Endodermal cell (in vitro differentiated cells): ENCODE results near the gene CASQ2. TPM values are rescaled to one million over a fixed set of nuclear protein-coding genes. Genes with fewer than 3 reads are reported as not detected.

ENCODE experiments used
- DNase-seq: peaks from one replicate; pipeline ENCODE4 v3.0.0-alpha.2; 2017
- H3K27ac ChIP-seq: 2 replicates; pipeline ENCODE4 v1.5.1; 2013; ENCODE audit warnings: mild to moderate bottlenecking, low read depth, low read length, moderate library complexity
- H3K27me3 ChIP-seq: 2 replicates; pipeline ENCODE4 v1.6.1; 2013; ENCODE audit warnings: mild to moderate bottlenecking, low read length, moderate library complexity; ENCODE audit not compliant: insufficient read depth, control insufficient read depth, poor library complexity, severe bottlenecking
- H3K36me3 ChIP-seq: 2 replicates; pipeline ENCODE4 v1.7.0; 2013; ENCODE audit warnings: mild to moderate bottlenecking, low read length, moderate library complexity; ENCODE audit not compliant: control insufficient read depth, insufficient read depth
- H3K4me1 ChIP-seq: one replicate; pipeline ENCODE4 v1.7.0; 2013; ENCODE audit warnings: low read length; ENCODE audit not compliant: control insufficient read depth, insufficient read depth
- H3K4me3 ChIP-seq: 2 replicates; pipeline ENCODE4 v1.5.1; 2013; ENCODE audit warnings: mild to moderate bottlenecking, low read length, moderate library complexity
- H3K9ac ChIP-seq: 2 replicates; pipeline ENCODE4 v1.6.1; 2013; ENCODE audit warnings: mild to moderate bottlenecking, low read length, moderate library complexity; ENCODE audit not compliant: poor library complexity, severe bottlenecking; ENCODE audit errors: extremely low read depth
- H3K9me3 ChIP-seq: 2 replicates; pipeline ENCODE4 v1.6.1; 2013; ENCODE audit warnings: mild to moderate bottlenecking, low read length, moderate library complexity; ENCODE audit not compliant: control insufficient read depth
- H3K27ac Mint-ChIP-seq: 2 replicates; pipeline ENCODE4 v1.8.0; 2020; ENCODE audit warnings: mixed read lengths
- H3K27me3 Mint-ChIP-seq: 2 replicates; pipeline ENCODE4 v1.8.0; 2021; ENCODE audit warnings: mild to moderate bottlenecking, mixed read lengths; ENCODE audit not compliant: insufficient read depth
- H3K36me3 Mint-ChIP-seq: 2 replicates; pipeline ENCODE4 v1.8.0; 2020; ENCODE audit warnings: low read depth, mixed read lengths
- H3K4me1 Mint-ChIP-seq: 2 replicates; pipeline ENCODE4 v1.8.0; 2020; ENCODE audit warnings: mixed read lengths
- H3K4me3 Mint-ChIP-seq: 2 replicates; pipeline ENCODE4 v1.8.0; 2020; ENCODE audit warnings: mild to moderate bottlenecking, moderate library complexity, mixed read lengths
- H3K9me3 Mint-ChIP-seq: 2 replicates; pipeline ENCODE4 v1.8.0; 2020; ENCODE audit warnings: mild to moderate bottlenecking, mixed read lengths
- WGBS, 2 experiments: methylation state at CpG; one replicate each; pipeline versions ENCODE4 v1.1.5 to v1.1.7; 2013; ENCODE audit warnings: missing lambda C conversion rate in 2 of 2, mixed read lengths in 1 of 2; ENCODE audit not compliant: insufficient coverage in 1 of 2, insufficient read length in 1 of 2; 5-methylcytosine and 5-hydroxymethylcytosine counted together
- total RNA-seq, 2 donors: library from RNA; stranded (reverse); fragmentation: NEBNext Ultra II Directional in 1 of 2; extraction: Animal tissue kit (Norgen Biotek cat#: 25700) in 1 of 2; gene quantifications; 2 replicates in 1 of 2; 3 replicates in 1 of 2; pipeline ENCODE4 v1.2.1, GENCODE V29; 2021
- TF ChIP-seq, protein P1 (sequence below): fragments of 200-600 bp; sonication (generic); conservative IDR thresholded peaks from 2 replicates; pipeline ENCODE4 v1.5.0; 2021; ENCODE audit warnings: antibody characterized with exemption, mild to moderate bottlenecking

CASQ2 gene
- total RNA-seq, 2 donors from 2014 or later: not detected

DNA sequence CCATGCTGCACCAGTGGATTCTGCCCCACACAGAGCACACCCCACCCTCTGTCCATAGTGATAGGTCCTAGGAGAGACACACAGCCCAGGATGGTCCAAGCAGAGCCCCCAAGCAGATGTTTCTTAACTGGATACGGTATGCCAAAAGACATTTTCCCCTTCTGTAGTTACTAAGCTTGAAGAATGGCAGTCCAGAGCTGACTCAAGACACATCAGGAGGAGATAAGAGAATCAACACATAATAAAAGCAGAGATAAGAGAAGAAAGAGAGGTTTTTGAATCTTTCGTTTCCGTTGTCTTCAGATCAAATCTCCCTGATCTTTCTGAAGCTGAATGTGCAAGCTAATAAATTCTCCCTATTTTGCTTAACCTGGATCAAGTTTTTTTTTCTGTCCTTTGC lies 21.8 kb upstream of the CASQ2 start:
- 68 to 72% methylated on average over 2 to 3 of the region's 3 CpGs for WGBS, 2 experiments
- Mint-ChIP-seq H3K27ac (no peak overlapping the region), H3K4me3 (no peak overlapping the region), H3K36me3 (no peaks in the 10 kb centered on the region), H3K9me3 (peaks cover 6% of the 10 kb centered on the region), H3K4me1 (peaks cover 34% of the 10 kb centered on the region), H3K27me3 (no peaks in the 10 kb centered on the region)
- no peak overlapping the region for H3K27ac ChIP-seq
- H3K36me3 ChIP-seq: no peaks in the 10 kb centered on the region
- no peaks in the 10 kb centered on the region for H3K9me3 ChIP-seq
- no peak overlapping the region for H3K4me3 ChIP-seq
- H3K9ac ChIP-seq: no peak overlapping the region
- H3K27me3 ChIP-seq: no peaks in the 10 kb centered on the region
- TF ChIP-seq, protein P1, sequence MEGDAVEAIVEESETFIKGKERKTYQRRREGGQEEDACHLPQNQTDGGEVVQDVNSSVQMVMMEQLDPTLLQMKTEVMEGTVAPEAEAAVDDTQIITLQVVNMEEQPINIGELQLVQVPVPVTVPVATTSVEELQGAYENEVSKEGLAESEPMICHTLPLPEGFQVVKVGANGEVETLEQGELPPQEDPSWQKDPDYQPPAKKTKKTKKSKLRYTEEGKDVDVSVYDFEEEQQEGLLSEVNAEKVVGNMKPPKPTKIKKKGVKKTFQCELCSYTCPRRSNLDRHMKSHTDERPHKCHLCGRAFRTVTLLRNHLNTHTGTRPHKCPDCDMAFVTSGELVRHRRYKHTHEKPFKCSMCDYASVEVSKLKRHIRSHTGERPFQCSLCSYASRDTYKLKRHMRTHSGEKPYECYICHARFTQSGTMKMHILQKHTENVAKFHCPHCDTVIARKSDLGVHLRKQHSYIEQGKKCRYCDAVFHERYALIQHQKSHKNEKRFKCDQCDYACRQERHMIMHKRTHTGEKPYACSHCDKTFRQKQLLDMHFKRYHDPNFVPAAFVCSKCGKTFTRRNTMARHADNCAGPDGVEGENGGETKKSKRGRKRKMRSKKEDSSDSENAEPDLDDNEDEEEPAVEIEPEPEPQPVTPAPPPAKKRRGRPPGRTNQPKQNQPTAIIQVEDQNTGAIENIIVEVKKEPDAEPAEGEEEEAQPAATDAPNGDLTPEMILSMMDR: no peak
- H3K4me1 ChIP-seq: peaks cover 11% of the 10 kb centered on the region
- no peak for DNase-seq

DNA sequence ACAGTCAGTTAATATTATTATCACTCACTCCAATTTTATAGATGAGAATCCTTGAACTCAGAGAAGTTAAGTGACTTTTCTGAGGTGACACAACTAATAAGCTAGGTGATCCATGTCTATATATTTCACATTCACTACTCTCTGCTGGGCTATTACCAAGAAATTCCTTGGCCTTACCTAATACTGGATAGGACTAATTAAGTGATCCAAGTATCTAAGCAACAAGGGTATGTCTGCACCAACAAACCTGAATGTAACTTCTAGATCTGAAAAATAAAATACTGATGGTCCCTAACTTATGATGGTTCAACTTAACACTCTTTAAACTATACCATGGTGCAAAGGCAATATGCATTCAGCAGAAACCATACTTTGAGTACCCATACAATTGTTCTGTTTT lies 14.8 kb upstream of the CASQ2 start:
- DNase-seq: no peak
- H3K27ac ChIP-seq: no peak overlapping the region
- no peaks in the 10 kb centered on the region for H3K27me3 ChIP-seq
- Mint-ChIP-seq H3K27me3 (no peaks in the 10 kb centered on the region), H3K4me1 (peaks cover 10% of the 10 kb centered on the region), H3K27ac (peak overlapping the region; percentile 87), H3K36me3 (no peaks in the 10 kb centered on the region), H3K9me3 (peaks cover 10% of the 10 kb centered on the region), H3K4me3 (no peak overlapping the region)
- H3K4me1 ChIP-seq: peaks cover 9% of the 10 kb centered on the region
- TF ChIP-seq, protein P1: no peak
- no peaks in the 10 kb centered on the region for H3K36me3 ChIP-seq
- no peaks in the 10 kb centered on the region for H3K9me3 ChIP-seq
- H3K9ac ChIP-seq: no peak overlapping the region
- H3K4me3 ChIP-seq: no peak overlapping the region

DNA sequence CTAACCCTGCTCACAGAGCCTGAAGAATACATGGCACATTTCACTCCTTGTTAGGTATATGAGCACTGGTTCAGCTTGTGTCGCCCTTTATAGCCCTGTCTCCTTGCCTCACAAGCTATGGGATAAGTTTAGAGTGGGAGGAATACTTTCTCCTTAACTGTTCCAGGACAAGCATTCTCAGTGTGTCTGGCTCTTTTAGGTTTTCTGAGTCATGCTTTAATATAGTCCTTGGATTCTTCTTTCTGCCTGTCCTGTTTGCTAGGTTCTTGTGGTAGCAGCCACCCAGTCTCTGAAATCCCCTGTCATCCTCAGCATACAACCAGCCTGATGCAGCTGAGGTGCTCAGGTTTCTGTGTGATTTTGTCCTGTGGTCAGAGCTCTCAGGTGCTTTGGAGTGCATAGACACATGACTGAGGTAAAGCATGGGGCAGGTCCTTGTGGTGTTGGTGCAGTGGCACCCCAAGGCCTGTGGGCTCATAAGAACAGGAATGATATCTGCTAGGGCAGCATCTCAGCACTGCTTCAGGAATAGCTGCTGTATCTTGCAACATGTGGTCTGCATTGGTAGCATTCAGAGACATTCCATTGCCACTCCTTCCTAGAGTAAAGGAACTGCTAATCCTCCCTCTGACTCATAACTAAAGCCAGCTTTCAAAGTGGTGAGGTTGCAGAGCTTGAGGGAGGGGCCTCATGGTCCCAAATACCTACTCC lies 14.2 kb upstream of the CASQ2 start:
- Mint-ChIP-seq H3K9me3 (peaks cover 10% of the 10 kb centered on the region), H3K27ac (peak overlapping the region; percentile 87), H3K4me3 (no peak overlapping the region), H3K27me3 (no peaks in the 10 kb centered on the region), H3K36me3 (no peaks in the 10 kb centered on the region), H3K4me1 (peaks cover 12% of the 10 kb centered on the region)
- Histone ChIP-seq H3K4me3 (no peak overlapping the region), H3K9ac (no peak overlapping the region), H3K27me3 (no peaks in the 10 kb centered on the region), H3K36me3 (no peaks in the 10 kb centered on the region), H3K4me1 (peaks cover 9% of the 10 kb centered on the region), H3K9me3 (no peaks in the 10 kb centered on the region), H3K27ac (no peak overlapping the region)
- peak; percentile 69 for DNase-seq
- TF ChIP-seq, protein P1: no peak
- 83 to 92% methylated on average over 1 of the region's 1 CpG for WGBS, 2 experiments
